ENCODE results near the gene ADRA2B. TPM values are rescaled to one million over a fixed set of nuclear protein-coding genes. Genes with fewer than 3 reads are reported as not detected.
A peak's percentile ranks its signal among the peaks of the same experiment; 100 is the strongest.
"Not testable (repeated sequence)": the region's sequence is repeated elsewhere in the genome, so short reads cannot be mapped to it uniquely, and the experiment has no call there.

Gene ADRA2B
- total and polyA plus RNA-seq, 8 donors = 0.15 to 2.9 (median 0.44) TPM; not detected in 2

- peaks cover 14 to 54% (median 37%) of the 10 kb centered on the region in 4 donors for H3K4me1 ChIP-seq
- TF ChIP-seq POLR2A (IDR thresholded peaks at IDR 0.05) = no peak
- TF ChIP-seq, protein P1, sequence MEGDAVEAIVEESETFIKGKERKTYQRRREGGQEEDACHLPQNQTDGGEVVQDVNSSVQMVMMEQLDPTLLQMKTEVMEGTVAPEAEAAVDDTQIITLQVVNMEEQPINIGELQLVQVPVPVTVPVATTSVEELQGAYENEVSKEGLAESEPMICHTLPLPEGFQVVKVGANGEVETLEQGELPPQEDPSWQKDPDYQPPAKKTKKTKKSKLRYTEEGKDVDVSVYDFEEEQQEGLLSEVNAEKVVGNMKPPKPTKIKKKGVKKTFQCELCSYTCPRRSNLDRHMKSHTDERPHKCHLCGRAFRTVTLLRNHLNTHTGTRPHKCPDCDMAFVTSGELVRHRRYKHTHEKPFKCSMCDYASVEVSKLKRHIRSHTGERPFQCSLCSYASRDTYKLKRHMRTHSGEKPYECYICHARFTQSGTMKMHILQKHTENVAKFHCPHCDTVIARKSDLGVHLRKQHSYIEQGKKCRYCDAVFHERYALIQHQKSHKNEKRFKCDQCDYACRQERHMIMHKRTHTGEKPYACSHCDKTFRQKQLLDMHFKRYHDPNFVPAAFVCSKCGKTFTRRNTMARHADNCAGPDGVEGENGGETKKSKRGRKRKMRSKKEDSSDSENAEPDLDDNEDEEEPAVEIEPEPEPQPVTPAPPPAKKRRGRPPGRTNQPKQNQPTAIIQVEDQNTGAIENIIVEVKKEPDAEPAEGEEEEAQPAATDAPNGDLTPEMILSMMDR (IDR thresholded peaks at IDR 0.05) = no peak
- TF ChIP-seq POLR2AphosphoS5 (IDR thresholded peaks at IDR 0.05) = no peak
- TF ChIP-seq EP300 (IDR thresholded peaks at IDR 0.05) = no peak
- no peaks in the 10 kb centered on the region for H3K9me3 ChIP-seq
- intact Hi-C loops (cut with DNase I; ENCODE audit: low total_unique reads) = no loop called here
- WGBS, 5 donors = 75 to 82% (median 80%) methylated on average over 6 to 10 of the region's 10 CpGs
- H3K4me3 ChIP-seq = peak overlapping the region; percentile 54 to 68 (median 64)
- DNase-seq = no peak
- peak overlapping the region in 1 of 5 donors; percentile 75 for H3K27ac ChIP-seq
- H3K27me3 ChIP-seq = peaks cover 0 to 4% (median 0%) of the 10 kb centered on the region in 3 donors
- no peaks in the 10 kb centered on the region for H3K36me3 ChIP-seq
Observed at GRCh38 chr2:96143231-96143847, 27.0 kb upstream of the ADRA2B start.

DNA sequence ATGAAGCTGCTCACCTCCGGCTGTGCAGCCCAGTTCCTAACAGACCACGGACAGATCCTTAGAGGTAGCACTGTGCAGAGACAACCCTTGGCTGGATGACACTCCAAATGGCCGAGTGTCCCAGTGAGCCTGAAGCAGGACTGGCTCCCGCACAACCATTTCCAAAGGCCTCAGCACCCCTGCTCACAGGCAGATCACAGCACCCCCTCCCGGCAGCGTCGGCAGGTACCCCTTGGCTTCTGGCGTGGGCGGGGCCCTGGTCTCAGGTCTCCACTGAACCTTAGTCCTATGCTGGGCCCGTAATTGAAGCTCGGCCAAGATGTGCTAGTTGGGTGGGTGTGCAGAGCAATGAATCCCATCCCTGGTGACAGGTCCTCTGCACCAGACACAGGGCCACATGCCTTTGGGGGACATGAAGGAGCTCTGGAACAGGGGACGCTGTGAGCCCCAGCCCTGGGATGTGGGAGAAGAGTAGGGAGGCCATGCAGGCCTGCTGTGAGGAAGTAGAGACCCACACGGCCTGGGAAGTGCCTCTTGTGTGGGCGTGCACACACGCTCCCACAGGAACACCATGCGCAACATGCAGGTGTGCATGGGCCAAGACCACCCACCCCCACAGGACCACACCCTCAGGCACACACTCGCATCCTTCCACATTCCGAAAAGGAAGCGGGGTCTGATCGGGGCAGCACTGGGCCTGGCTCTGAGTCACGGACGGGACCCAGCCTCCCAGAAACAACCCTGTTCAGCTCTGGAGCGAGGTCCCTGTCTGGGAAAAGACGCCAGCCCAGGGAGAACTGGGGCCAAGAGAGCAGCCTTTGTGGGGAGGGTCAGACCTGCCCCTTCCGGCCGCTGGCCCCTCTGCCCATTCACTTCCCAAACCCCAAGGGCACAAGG is 26.1 kb upstream of the ADRA2B start:
- Histone ChIP-seq H3K9me3 (no peaks in the 10 kb centered on the region), H3K27me3 (peaks cover 0 to 12% (median 0%) of the 10 kb centered on the region in 3 donors), H3K27ac (peak overlapping the region in 1 of 5 donors; percentile 75), H3K36me3 (no peaks in the 10 kb centered on the region), H3K4me1 (peaks cover 14 to 50% (median 37%) of the 10 kb centered on the region in 4 donors), H3K4me3 (peak overlapping the region in 1 of 4 donors; percentile 68)
- TF ChIP-seq, protein P1 (IDR thresholded peaks at IDR 0.05) = no peak
- no peak for TF ChIP-seq POLR2AphosphoS5 (IDR thresholded peaks at IDR 0.05)
- TF ChIP-seq EP300 (IDR thresholded peaks at IDR 0.05) = no peak
- TF ChIP-seq POLR2A (IDR thresholded peaks at IDR 0.05) = no peak
- 85 to 89% (median 86%) methylated on average over 15 to 26 of the region's 26 CpGs for WGBS, 5 donors
- DNase-seq = no peak
- intact Hi-C loops (cut with DNase I; ENCODE audit: low total_unique reads) = no loop called here

DNA sequence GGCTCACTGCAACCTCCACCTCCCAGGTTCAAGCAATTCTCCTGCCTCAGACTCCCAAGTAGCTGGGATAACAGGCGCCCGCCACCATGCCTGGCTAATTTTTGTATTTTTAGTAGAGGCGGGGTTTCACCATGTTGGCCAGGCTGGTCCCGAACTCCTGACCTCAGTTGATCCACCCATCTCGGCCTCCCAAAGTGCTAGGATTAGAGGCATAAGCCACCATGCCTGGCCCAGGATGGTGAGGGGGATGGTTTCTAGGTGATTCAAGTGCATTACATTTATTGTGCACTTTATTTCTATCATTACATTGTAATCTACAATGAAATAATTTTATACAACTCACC is 25.2 kb upstream of the ADRA2B start:
- H3K4me3 ChIP-seq; H3K9me3 ChIP-seq; DNase-seq; H3K36me3 ChIP-seq; intact Hi-C loops (cut with DNase I; ENCODE audit: low total_unique reads); H3K27ac ChIP-seq: not testable (repeated sequence)
- H3K27me3 ChIP-seq = peaks cover 0 to 16% (median 0%) of the 10 kb centered on the region in 3 donors
- 91 to 98% (median 95%) methylated on average over 5 of the region's 5 CpGs for WGBS, 5 donors
- peaks cover 14 to 41% (median 33%) of the 10 kb centered on the region in 4 donors for H3K4me1 ChIP-seq

- 89 to 95% (median 93%) methylated on average over 10 to 13 of the region's 13 CpGs for WGBS, 5 donors
- intact Hi-C loops (cut with DNase I; ENCODE audit: low total_unique reads) = no loop called here
- DNase-seq = no peak
Observed at GRCh38 chr2:96140941-96141623, 24.7 kb upstream of the ADRA2B start.

More at GRCh38 chr2:96140941-96141623, 24.7 kb upstream of the ADRA2B start:
- Histone ChIP-seq H3K27ac (no peak overlapping the region), H3K27me3 (peaks cover 0 to 22% (median 0%) of the 10 kb centered on the region in 3 donors), H3K9me3 (no peaks in the 10 kb centered on the region), H3K4me3 (no peak overlapping the region), H3K36me3 (no peaks in the 10 kb centered on the region), H3K4me1 (peaks cover 14 to 41% (median 28%) of the 10 kb centered on the region in 4 donors)
- TF ChIP-seq POLR2AphosphoS5 (IDR thresholded peaks at IDR 0.05) (no peak), EP300 (IDR thresholded peaks at IDR 0.05) (no peak), POLR2A (IDR thresholded peaks at IDR 0.05) (no peak)
- TF ChIP-seq, protein P1 (IDR thresholded peaks at IDR 0.05) = no peak

All from stomach (tissue), 9 donors.